ENCODE results near the gene FHAD1.

Gene FHAD1

DNA sequence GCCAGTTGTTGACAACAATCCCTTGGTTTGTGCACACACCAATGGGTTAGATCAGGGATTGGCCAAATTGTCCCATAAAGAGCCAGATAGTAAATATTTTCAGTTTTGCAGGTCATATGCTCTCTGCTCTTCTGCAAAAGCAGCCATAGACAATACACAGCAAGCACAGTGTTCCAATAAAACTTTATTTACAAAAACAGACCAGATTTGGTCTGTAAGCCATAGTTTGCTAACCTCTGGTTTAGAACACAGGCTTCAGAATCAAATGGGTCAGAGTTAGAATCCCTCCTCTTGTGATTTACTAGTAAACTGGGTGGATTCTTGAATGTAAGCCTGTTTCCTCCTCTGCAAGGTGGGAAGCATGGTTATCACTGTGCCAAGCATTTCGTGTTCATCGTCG, 97.4 kb downstream of the FHAD1 start:
- Histone ChIP-seq H3K4me3 (ENCODE audit: low read length) (no peak overlapping the region), H3K27me3 (ENCODE audit: insufficient read depth, low read length) (no peaks in the 10 kb centered on the region), H3K9ac (ENCODE audit: low read depth, low read length) (no peak overlapping the region), H3K36me3 (ENCODE audit: insufficient read depth, low read length) (no peaks in the 10 kb centered on the region), H3K9me3 (ENCODE audit: insufficient read depth, low read depth, low read length) (no peaks in the 10 kb centered on the region), H3K4me1 (ENCODE audit: insufficient read depth, low read length) (no peaks in the 10 kb centered on the region), H3K27ac (ENCODE audit: low read depth, low read length) (no peak overlapping the region)
- WGBS, result 97% methylated on average over 3 of the region's 3 CpGs

DNA sequence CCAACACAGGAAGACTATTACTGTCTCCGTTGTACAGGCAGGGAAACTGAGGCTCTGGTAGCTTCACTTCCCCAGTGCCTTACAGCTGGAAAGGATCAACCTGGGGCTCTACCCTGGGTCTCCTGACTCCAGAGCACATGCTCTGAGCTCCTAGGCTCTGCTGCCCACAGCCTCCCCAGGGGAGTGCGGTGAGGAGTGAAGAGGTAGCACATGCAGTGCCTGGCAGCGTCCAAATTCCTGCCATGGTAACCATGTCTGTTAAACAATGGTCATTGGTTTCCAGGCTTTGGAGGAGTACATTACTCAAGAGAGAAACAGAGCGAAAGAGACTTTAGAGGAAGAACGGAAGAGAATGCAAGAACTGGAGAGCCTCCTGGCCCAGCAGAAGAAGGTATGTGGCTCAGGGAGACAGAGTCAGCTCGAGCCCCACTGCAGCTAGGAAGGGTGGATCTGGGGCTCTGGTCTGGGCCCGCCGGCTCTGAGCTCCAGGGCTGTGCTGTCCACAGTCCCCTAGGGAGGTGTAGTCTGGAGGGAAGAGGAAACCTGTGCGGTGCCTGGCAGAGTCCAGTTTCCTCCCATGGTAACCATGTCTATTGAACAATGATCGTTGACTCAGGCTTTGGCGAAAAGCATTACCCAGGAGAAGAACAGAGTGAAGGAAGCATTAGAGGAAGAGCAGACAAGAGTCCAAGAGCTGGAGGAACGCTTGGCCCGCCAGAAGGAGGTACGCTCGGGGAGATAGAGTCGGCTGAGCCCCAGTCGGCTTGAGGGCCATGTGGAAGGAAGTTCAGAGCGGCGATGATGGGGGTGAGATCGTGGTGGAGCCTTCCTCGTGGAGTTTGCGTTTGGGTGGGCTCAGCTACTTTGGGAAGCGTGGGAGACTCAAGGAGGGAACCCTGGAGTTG, 98.0 kb downstream of the FHAD1 start:
- Histone ChIP-seq H3K4me3 (ENCODE audit: low read length) (no peak overlapping the region), H3K9me3 (ENCODE audit: insufficient read depth, low read depth, low read length) (no peaks in the 10 kb centered on the region), H3K36me3 (ENCODE audit: insufficient read depth, low read length) (no peaks in the 10 kb centered on the region), H3K9ac (ENCODE audit: low read depth, low read length) (no peak overlapping the region), H3K4me1 (ENCODE audit: insufficient read depth, low read length) (no peaks in the 10 kb centered on the region), H3K27me3 (ENCODE audit: insufficient read depth, low read length) (no peaks in the 10 kb centered on the region), H3K27ac (ENCODE audit: low read depth, low read length) (no peak overlapping the region)
- 93% methylated on average over 23 of the region's 23 CpGs for WGBS

DNA sequence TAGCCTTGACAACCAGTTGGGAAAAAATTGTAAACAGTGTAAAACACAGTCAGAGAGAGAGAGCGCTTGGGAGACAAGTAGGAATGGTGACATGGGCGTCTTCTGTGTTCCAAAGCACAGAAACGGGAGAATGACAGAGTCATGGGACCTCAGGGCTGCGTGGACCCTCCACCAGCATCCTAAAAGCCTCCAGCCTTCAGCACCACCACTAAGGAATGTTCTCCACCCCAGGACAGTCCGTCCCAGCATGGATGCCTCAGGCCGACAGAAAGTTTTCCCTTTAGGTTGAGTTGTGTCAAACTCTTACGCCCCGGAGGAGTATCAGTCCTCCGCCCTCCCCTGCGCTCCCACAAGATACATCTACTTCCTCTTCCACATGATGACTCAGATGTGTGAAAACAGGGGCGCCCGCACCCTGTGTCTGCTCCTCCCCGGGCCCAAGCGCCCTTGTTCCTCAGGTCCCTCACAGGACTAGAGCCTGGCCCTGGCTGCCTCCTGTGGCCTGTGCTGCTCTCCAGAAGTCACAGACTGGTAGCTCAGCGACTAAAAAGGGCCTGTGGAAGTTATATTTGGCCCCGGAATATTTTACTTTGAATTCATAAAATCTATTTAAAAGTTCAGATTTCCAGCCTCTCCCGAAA, 98.8 kb downstream of the FHAD1 start:
- WGBS, result 91% methylated on average over 17 of the region's 17 CpGs
- Histone ChIP-seq H3K9ac (ENCODE audit: low read depth, low read length) (no peak overlapping the region), H3K27me3 (ENCODE audit: insufficient read depth, low read length) (no peaks in the 10 kb centered on the region), H3K9me3 (ENCODE audit: insufficient read depth, low read depth, low read length) (no peaks in the 10 kb centered on the region), H3K36me3 (ENCODE audit: insufficient read depth, low read length) (no peaks in the 10 kb centered on the region), H3K27ac (ENCODE audit: low read depth, low read length) (no peak overlapping the region), H3K4me3 (ENCODE audit: low read length) (no peak overlapping the region), H3K4me1 (ENCODE audit: insufficient read depth, low read length) (no peaks in the 10 kb centered on the region)

DNA sequence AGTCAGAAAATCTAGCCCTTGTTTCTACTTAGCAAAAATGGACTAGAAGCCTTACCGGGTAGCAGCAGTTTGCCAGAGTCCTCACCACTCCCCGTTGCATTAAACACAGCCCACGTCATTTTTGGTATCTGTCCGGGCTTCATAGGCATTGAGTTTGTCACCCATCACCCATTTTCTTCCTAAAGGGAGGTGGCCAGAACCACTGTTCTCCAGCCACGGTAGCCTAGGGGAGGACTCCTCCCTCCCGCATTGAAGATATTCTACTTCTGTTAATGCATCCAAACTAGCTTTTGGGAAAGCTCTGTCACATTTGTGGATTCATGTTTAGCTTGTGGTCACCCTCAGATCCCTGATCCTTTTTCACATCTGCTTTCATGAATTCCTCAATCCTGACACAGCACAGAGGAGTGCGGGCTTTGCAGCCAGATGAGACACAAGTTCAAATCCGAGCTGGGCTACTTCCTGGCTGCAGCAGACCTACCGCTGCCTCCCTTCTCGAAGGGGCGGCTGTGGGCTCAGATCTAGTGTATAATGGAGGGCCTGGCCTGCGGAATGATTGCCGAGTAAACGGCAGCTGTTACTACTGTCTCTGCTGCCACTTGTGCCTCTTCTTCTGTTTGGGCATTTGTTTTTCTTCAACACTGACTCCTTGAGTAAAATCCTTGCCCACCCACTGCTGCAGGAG, 99.5 kb downstream of the FHAD1 start:
- Histone ChIP-seq H3K27ac (ENCODE audit: low read depth, low read length) (no peak overlapping the region), H3K27me3 (ENCODE audit: insufficient read depth, low read length) (no peaks in the 10 kb centered on the region), H3K9me3 (ENCODE audit: insufficient read depth, low read depth, low read length) (no peaks in the 10 kb centered on the region), H3K9ac (ENCODE audit: low read depth, low read length) (no peak overlapping the region), H3K36me3 (ENCODE audit: insufficient read depth, low read length) (no peaks in the 10 kb centered on the region), H3K4me1 (ENCODE audit: insufficient read depth, low read length) (no peaks in the 10 kb centered on the region), H3K4me3 (ENCODE audit: low read length) (no peak overlapping the region)
- 93% methylated on average over 14 of the region's 14 CpGs for WGBS

DNA sequence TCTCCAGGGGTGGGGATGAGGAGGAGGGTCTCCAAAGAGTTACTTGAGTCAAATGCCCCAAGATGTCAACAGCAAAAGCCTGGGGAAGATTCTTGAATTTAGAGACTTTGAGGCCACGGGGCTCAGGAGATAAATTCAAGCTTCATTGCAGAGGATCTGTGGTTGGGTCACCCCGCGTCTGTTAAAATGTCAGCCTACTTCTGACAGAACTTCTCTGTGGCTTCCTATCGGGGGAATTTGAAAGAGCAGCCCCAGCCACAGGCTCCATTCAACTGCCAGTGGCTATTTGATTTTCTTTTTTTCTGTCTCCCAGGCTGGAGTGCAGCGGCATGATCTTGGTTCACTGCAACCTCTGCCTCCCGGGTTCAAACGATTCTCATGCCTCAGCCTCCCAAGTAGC, 100.2 kb downstream of the FHAD1 start:
- Histone ChIP-seq H3K27me3 (ENCODE audit: insufficient read depth, low read length) (no peaks in the 10 kb centered on the region), H3K36me3 (ENCODE audit: insufficient read depth, low read length) (no peaks in the 10 kb centered on the region), H3K9ac (ENCODE audit: low read depth, low read length) (no peak overlapping the region), H3K4me1 (ENCODE audit: insufficient read depth, low read length) (no peaks in the 10 kb centered on the region), H3K9me3 (ENCODE audit: insufficient read depth, low read depth, low read length) (no peaks in the 10 kb centered on the region), H3K4me3 (ENCODE audit: low read length) (no peak overlapping the region), H3K27ac (ENCODE audit: low read depth, low read length) (no peak overlapping the region)
- WGBS, result 92% methylated on average over 7 of the region's 7 CpGs

DNA sequence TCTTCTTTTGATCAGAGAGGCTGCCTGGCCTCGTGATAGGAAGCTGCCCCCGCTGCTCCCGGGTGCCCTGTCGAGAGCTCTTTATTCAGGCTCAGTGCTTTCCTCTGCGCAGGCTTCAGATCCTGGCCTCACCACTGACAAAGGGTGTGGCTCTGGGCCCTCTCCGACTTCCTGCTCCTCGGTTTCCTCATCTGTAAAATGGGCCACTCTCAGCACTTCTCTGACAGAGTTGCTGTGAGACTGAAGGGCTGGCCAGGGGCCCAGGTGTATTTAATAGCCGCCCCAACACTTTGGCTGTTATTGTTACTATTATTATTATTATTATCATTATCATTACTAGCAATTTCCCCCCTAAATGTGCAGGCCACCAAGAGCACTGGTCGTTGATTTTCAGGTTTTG, 101.6 kb downstream of the FHAD1 start:
- H3K36me3 ChIP-seq (ENCODE audit: insufficient read depth, low read length), result no peaks in the 10 kb centered on the region
- no peak overlapping the region for H3K4me3 ChIP-seq (ENCODE audit: low read length)
- no peaks in the 10 kb centered on the region for H3K9me3 ChIP-seq (ENCODE audit: insufficient read depth, low read depth, low read length)
- H3K9ac ChIP-seq (ENCODE audit: low read depth, low read length), result no peak overlapping the region
- 93% methylated on average over 8 of the region's 9 CpGs for WGBS
- no peak overlapping the region for H3K27ac ChIP-seq (ENCODE audit: low read depth, low read length)
- H3K4me1 ChIP-seq (ENCODE audit: insufficient read depth, low read length), result no peaks in the 10 kb centered on the region
- no peaks in the 10 kb centered on the region for H3K27me3 ChIP-seq (ENCODE audit: insufficient read depth, low read length)

DNA sequence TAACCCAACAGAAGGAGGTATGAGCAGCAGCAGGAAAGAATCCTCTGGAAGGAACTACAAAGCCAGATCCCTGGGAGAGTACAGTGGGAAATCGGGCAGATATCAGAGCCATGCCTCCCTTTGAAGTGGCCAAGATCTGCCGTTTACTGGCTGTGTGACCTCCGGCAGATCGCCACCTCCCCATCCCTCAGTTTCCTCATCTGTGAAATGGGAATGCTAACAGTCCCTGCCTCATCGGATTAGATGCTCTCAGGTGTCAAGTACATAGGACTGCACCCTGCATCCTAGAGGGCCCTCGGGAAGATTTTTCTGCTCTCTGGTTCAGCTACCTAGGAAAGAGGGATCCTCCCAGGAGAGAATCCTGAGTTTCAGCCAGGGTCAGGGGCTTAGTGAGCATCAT, 102.1 kb downstream of the FHAD1 start:
- no peaks in the 10 kb centered on the region for H3K36me3 ChIP-seq (ENCODE audit: insufficient read depth, low read length)
- H3K9me3 ChIP-seq (ENCODE audit: insufficient read depth, low read depth, low read length), result no peaks in the 10 kb centered on the region
- WGBS, result 96% methylated on average over 6 of the region's 6 CpGs
- H3K27ac ChIP-seq (ENCODE audit: low read depth, low read length), result no peak overlapping the region
- no peaks in the 10 kb centered on the region for H3K4me1 ChIP-seq (ENCODE audit: insufficient read depth, low read length)
- no peak overlapping the region for H3K9ac ChIP-seq (ENCODE audit: low read depth, low read length)
- no peak overlapping the region for H3K4me3 ChIP-seq (ENCODE audit: low read length)
- H3K27me3 ChIP-seq (ENCODE audit: insufficient read depth, low read length), result no peaks in the 10 kb centered on the region

DNA sequence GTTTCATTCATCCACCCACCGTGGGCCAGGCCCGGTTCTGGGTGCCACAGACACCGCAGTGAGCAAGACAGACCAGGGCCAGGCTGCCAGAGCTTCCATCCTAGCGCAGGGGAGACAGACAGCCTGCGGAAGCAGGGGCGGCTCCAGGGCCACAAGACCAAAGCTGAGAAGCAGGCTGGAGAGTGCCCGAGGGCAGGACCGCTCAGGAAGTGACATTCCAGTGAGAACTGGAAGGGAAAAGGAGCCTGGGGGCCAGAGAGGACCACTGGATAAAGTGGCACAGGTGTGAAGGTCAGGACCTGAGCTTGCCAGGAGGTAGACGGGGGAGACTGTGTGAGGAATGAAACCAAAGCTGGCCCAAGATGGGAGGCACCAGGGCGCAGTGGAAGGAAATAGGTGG, 103.1 kb downstream of the FHAD1 start:
- WGBS, result 78% methylated on average over 10 of the region's 10 CpGs
- H3K36me3 ChIP-seq (ENCODE audit: insufficient read depth, low read length), result no peaks in the 10 kb centered on the region
- H3K9me3 ChIP-seq (ENCODE audit: insufficient read depth, low read depth, low read length), result no peaks in the 10 kb centered on the region
- no peaks in the 10 kb centered on the region for H3K4me1 ChIP-seq (ENCODE audit: insufficient read depth, low read length)
- no peak overlapping the region for H3K9ac ChIP-seq (ENCODE audit: low read depth, low read length)
- no peak overlapping the region for H3K27ac ChIP-seq (ENCODE audit: low read depth, low read length)
- H3K27me3 ChIP-seq (ENCODE audit: insufficient read depth, low read length), result no peaks in the 10 kb centered on the region
- H3K4me3 ChIP-seq (ENCODE audit: low read length), result no peak overlapping the region

DNA sequence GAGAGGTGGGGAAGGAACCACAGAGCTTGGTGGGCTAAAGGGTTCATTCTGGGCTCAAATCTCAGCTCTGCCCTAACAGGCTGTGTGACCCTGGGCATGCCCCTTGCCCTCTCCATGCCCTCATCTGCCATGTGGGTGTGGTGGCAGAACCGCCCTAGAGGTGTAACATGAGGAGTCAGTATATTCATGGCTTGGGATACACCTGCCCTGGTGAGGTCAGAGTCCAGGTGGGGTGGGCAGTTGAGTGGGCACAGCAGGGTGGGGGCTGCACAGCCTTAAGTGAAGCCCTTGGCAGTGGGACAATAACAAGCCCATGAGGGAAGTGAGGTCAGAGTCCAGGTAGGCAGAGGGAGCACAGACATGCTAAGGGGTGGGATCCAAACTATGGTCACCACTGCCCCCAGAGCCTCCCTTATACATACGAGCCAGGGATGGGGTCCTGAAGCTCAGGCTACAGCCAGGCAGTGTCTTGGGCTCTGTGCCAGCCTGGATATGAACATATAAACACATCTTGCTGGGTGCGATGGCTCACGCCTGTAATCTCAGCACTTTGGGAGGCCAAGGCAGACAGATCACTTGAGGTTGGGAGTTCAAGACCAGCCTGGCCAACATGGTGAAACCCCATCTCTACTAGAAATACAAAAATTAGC, 103.7 kb downstream of the FHAD1 start:
- Histone ChIP-seq H3K27ac (ENCODE audit: low read depth, low read length) (no peak overlapping the region), H3K36me3 (ENCODE audit: insufficient read depth, low read length) (no peaks in the 10 kb centered on the region), H3K27me3 (ENCODE audit: insufficient read depth, low read length) (no peaks in the 10 kb centered on the region), H3K9ac (ENCODE audit: low read depth, low read length) (no peak overlapping the region), H3K4me1 (ENCODE audit: insufficient read depth, low read length) (no peaks in the 10 kb centered on the region), H3K9me3 (ENCODE audit: insufficient read depth, low read depth, low read length) (no peaks in the 10 kb centered on the region), H3K4me3 (ENCODE audit: low read length) (no peak overlapping the region)
- 92% methylated on average over 4 of the region's 4 CpGs for WGBS

DNA sequence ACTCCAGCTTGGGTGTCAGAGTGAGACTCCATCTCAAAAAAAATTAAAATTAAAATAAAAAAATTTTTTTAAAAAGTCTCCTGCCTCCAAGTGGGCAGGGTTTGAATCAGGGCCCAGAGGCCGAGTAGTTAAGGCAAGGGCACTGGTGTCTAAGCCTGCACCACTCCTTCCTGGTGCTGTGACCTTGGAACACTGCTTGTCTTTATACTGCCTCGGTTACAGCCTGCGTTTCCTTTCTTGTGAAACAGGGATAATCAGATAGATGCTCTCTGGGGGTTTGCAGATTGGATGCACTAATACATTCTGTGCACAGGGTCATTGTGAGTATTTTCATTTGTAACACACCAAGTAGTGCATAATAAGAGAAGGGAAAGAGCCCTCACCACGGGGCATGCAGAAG, 104.3 kb downstream of the FHAD1 start:
- no peaks in the 10 kb centered on the region for H3K36me3 ChIP-seq (ENCODE audit: insufficient read depth, low read length)
- H3K4me1 ChIP-seq (ENCODE audit: insufficient read depth, low read length), result no peaks in the 10 kb centered on the region
- WGBS, result 84% methylated on average over 4 of the region's 4 CpGs
- no peak overlapping the region for H3K9ac ChIP-seq (ENCODE audit: low read depth, low read length)
- H3K9me3 ChIP-seq (ENCODE audit: insufficient read depth, low read depth, low read length), result no peaks in the 10 kb centered on the region
- H3K27me3 ChIP-seq (ENCODE audit: insufficient read depth, low read length), result no peaks in the 10 kb centered on the region
- H3K4me3 ChIP-seq (ENCODE audit: low read length), result no peak overlapping the region
- H3K27ac ChIP-seq (ENCODE audit: low read depth, low read length), result no peak overlapping the region
